Measurements from ENCODE around the gene PEX3. TPM values are rescaled to one million over a fixed set of nuclear protein-coding genes. Genes with fewer than 3 reads are reported as not detected.

The PEX3 gene
- total and polyA plus RNA-seq, 10 of the 15 experiments (the other 5 are each of a cell fraction or from before 2014, with no cell fraction given), result 18.6 to 70.7 (median 38.6) TPM

DNA sequence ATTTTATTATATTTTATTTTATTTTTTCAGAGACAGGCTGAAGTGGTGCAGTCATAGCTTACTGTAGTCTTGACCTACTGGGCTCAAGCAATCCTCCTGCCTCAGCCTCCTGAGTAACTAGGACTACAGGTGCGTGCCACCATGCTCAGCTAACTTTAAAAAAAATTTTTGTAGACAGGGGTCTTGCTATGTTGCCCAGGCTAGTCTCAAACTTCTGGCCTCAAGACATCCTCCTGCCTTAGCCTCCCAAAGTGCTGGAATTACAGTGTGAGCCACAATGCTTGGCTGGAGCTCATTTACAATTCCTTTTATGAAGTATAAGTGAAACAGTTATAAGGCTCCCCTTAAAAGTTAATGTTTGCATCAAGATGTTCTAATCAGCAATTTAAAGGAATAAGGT, 46.4 kb downstream of the PEX3 start:
- no TSS peak for BruUV-seq (replicated peaks)
- in situ Hi-C loops (cut with MboI), result no loop called here

More for the DNA sequence above, 46.4 kb downstream of the PEX3 start:
- peaks cover 0 to 13% of the 10 kb centered on the region in 2 experiments; a peak in 2 of 4 replicates for H3K36me3 ChIP-seq (ENCODE audit: control insufficient read depth in 2 of 2, insufficient read depth in 2 of 2, low read length in 1 of 2)
- TF ChIP-seq CREB1 (IDR thresholded peaks at IDR 0.05; ENCODE audit: low read depth) (no peak), HDGF (IDR thresholded peaks at IDR 0.05) (no peak), EGR1 (IDR thresholded peaks at IDR 0.05; ENCODE audit: borderline replicate concordance in 1 of 2, low read depth in 2 of 2, low read length in 2 of 2) (no peak), ZNF384 (IDR thresholded peaks at IDR 0.05; ENCODE audit: borderline replicate concordance, low read depth, low read length) (no peak), BACH1 (IDR thresholded peaks at IDR 0.05; ENCODE audit: borderline replicate concordance) (no peak), ZSCAN29 (IDR thresholded peaks at IDR 0.05) (no peak), TARDBP (IDR thresholded peaks at IDR 0.05; ENCODE audit: borderline replicate concordance) (no peak), TBL1XR1 (IDR thresholded peaks at IDR 0.05; ENCODE audit: low read depth, low read length) (no peak), GATAD2B (conservative IDR thresholded peaks at IDR 0.05; ENCODE audit: low read depth) (no peak)
- TF ChIP-seq, protein P1, sequence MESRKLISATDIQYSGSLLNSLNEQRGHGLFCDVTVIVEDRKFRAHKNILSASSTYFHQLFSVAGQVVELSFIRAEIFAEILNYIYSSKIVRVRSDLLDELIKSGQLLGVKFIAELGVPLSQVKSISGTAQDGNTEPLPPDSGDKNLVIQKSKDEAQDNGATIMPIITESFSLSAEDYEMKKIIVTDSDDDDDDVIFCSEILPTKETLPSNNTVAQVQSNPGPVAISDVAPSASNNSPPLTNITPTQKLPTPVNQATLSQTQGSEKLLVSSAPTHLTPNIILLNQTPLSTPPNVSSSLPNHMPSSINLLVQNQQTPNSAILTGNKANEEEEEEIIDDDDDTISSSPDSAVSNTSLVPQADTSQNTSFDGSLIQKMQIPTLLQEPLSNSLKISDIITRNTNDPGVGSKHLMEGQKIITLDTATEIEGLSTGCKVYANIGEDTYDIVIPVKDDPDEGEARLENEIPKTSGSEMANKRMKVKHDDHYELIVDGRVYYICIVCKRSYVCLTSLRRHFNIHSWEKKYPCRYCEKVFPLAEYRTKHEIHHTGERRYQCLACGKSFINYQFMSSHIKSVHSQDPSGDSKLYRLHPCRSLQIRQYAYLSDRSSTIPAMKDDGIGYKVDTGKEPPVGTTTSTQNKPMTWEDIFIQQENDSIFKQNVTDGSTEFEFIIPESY (IDR thresholded peaks at IDR 0.05), result no peak
- TF ChIP-seq, protein P2, sequence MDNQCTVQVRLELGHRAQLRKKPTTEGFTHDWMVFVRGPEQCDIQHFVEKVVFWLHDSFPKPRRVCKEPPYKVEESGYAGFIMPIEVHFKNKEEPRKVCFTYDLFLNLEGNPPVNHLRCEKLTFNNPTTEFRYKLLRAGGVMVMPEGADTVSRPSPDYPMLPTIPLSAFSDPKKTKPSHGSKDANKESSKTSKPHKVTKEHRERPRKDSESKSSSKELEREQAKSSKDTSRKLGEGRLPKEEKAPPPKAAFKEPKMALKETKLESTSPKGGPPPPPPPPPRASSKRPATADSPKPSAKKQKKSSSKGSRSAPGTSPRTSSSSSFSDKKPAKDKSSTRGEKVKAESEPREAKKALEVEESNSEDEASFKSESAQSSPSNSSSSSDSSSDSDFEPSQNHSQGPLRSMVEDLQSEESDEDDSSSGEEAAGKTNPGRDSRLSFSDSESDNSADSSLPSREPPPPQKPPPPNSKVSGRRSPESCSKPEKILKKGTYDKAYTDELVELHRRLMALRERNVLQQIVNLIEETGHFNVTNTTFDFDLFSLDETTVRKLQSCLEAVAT (IDR thresholded peaks at IDR 0.05), result no peak
- TF ChIP-seq, protein P3, sequence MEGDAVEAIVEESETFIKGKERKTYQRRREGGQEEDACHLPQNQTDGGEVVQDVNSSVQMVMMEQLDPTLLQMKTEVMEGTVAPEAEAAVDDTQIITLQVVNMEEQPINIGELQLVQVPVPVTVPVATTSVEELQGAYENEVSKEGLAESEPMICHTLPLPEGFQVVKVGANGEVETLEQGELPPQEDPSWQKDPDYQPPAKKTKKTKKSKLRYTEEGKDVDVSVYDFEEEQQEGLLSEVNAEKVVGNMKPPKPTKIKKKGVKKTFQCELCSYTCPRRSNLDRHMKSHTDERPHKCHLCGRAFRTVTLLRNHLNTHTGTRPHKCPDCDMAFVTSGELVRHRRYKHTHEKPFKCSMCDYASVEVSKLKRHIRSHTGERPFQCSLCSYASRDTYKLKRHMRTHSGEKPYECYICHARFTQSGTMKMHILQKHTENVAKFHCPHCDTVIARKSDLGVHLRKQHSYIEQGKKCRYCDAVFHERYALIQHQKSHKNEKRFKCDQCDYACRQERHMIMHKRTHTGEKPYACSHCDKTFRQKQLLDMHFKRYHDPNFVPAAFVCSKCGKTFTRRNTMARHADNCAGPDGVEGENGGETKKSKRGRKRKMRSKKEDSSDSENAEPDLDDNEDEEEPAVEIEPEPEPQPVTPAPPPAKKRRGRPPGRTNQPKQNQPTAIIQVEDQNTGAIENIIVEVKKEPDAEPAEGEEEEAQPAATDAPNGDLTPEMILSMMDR (IDR thresholded peaks at IDR 0.05 in 2 of 3, conservative IDR thresholded peaks at IDR 0.05 in 1 of 3; ENCODE audit: control insufficient read depth in 2 of 3, extremely low read depth in 1 of 3, insufficient read depth in 1 of 3, low read depth in 3 of 3, low read length in 3 of 3), result no peak
- no peak overlapping the region for H2AFZ ChIP-seq (ENCODE audit: control insufficient read depth, low read depth, low read length)
- H3K4me1 ChIP-seq (ENCODE audit: control insufficient read depth, insufficient read depth, low read length), result no peaks in the 10 kb centered on the region
- FAIRE-seq, result no peak
- POLR2A ChIA-PET, result interaction anchor here (0.6 to 0.9 kb wide), 2 partner anchors 11 to 16 kb away, joined by 3 read pairs; no protein-coding TSS in a partner anchor
- H3K9ac ChIP-seq (ENCODE audit: control insufficient read depth, insufficient read depth, low read length), result no peak overlapping the region
- SMC1A ChIA-PET (ENCODE audit: uncharacterized antibody, unreplicated experiment), result interaction anchor here (0.7 to 1.3 kb wide), 4 partner anchors 9 to 308 kb away, joined by 3 to 6 read pairs (median 4); no protein-coding TSS in a partner anchor
- H3K27me3 ChIP-seq (replicated peaks in 1 of 2; ENCODE audit: control insufficient read depth in 2 of 2, insufficient read depth in 2 of 2, low read length in 1 of 2), result no peaks in the 10 kb centered on the region
- no peaks in the 10 kb centered on the region for H3K79me2 ChIP-seq (ENCODE audit: control insufficient read depth, insufficient read depth, low read length)
- H3K4me2 ChIP-seq (ENCODE audit: control insufficient read depth, insufficient read depth), result no peak overlapping the region
- H4K20me1 ChIP-seq (ENCODE audit: control insufficient read depth, insufficient read depth), result no peaks in the 10 kb centered on the region
- 94% methylated on average over 1 of the region's 1 CpG for WGBS (ENCODE audit: insufficient coverage, insufficient replicate concordance, low lambda C conversion rate, missing lambda C conversion rate)
- no peak for ATAC-seq
- intact Hi-C loops (cut with micrococcal nuclease; ENCODE audit: unreplicated experiment), result no loop called here
- CTCF ChIA-PET, result interaction anchor here (1.0 to 1.9 kb wide), 6 partner anchors 10 to 445 kb away, joined by 3 to 10 read pairs (median 4); no protein-coding TSS in a partner anchor
- no peak overlapping the region for H3K27ac ChIP-seq (ENCODE audit: control insufficient read depth, insufficient read depth)
- DNase-seq (ENCODE audit: low read depth, low spot score), result no peak
- RAD21 ChIA-PET (ENCODE audit: unreplicated experiment), result no interaction called here
- H3K4me3 ChIP-seq, result no peak overlapping the region
- H3K9me3 ChIP-seq (replicated peaks; ENCODE audit: control insufficient read depth, insufficient read depth, low read length), result no peaks in the 10 kb centered on the region
